Measurements from ENCODE around the gene ZDHHC5.
"Not testable (repeated sequence)": the region's sequence is repeated elsewhere in the genome, so short reads cannot be mapped to it uniquely, and the experiment has no call there.

The ZDHHC5 gene

GRCh38 chr11:57650739-57651090 is 17.2 kb upstream of the ZDHHC5 start:
- H3K27me3 Mint-ChIP-seq, result peaks cover 36% of the 10 kb centered on the region
- DNase-seq (no peak), ATAC-seq (no peak)
- H3K9me3 Mint-ChIP-seq, result no peaks in the 10 kb centered on the region
- H3K4me3 Mint-ChIP-seq, result no peak overlapping the region
- H3K27ac Mint-ChIP-seq, result no peak overlapping the region
- H3K4me1 Mint-ChIP-seq, result peaks cover 61% of the 10 kb centered on the region

GRCh38 chr11:57651408-57651807 is 16.5 kb upstream of the ZDHHC5 start:
- H3K9me3 Mint-ChIP-seq, result no peaks in the 10 kb centered on the region

GRCh38 chr11:57652230-57652629 is 15.7 kb upstream of the ZDHHC5 start:
- not testable (repeated sequence) for H3K27ac Mint-ChIP-seq, H3K9me3 Mint-ChIP-seq, ATAC-seq, DNase-seq
- Mint-ChIP-seq H3K4me1 (peaks cover 53% of the 10 kb centered on the region), H3K27me3 (peaks cover 21% of the 10 kb centered on the region), H3K4me3 (peak overlapping the region; percentile 47 to 62)

More at GRCh38 chr11:57651408-57651807, 16.5 kb upstream of the ZDHHC5 start:
- Mint-ChIP-seq H3K27me3 (peaks cover 29% of the 10 kb centered on the region), H3K4me3 (no peak overlapping the region), H3K27ac (no peak overlapping the region), H3K4me1 (peaks cover 54% of the 10 kb centered on the region)
- ATAC-seq (no peak), DNase-seq (no peak)

GRCh38 chr11:57652662-57653061 is 15.3 kb upstream of the ZDHHC5 start:
- Mint-ChIP-seq H3K4me3 (peak overlapping the region; percentile 47 to 62), H3K27ac (peak overlapping the region in 1 of 2 donors; percentile 64), H3K27me3 (peaks cover 17% of the 10 kb centered on the region), H3K4me1 (peaks cover 52% of the 10 kb centered on the region), H3K9me3 (no peaks in the 10 kb centered on the region)
- ATAC-seq (no peak), DNase-seq (no peak)

- Mint-ChIP-seq H3K9me3 (no peaks in the 10 kb centered on the region), H3K4me3 (peak overlapping the region; percentile 0 to 62), H3K27me3 (peaks cover 12% of the 10 kb centered on the region), H3K4me1 (peaks cover 52% of the 10 kb centered on the region), H3K27ac (no peak overlapping the region)
- DNase-seq (no peak), ATAC-seq (no peak)
Observed at GRCh38 chr11:57653163-57653562, 14.8 kb upstream of the ZDHHC5 start.

- ATAC-seq (no peak), DNase-seq (no peak)
- Mint-ChIP-seq H3K27ac (peak overlapping the region in 1 of 2 donors; percentile 99), H3K4me3 (peak overlapping the region; percentile 71 to 100), H3K9me3 (no peaks in the 10 kb centered on the region), H3K4me1 (peaks cover 49% of the 10 kb centered on the region), H3K27me3 (no peaks in the 10 kb centered on the region)
Observed at GRCh38 chr11:57656885-57657193, 11.1 kb upstream of the ZDHHC5 start.

GRCh38 chr11:57657194-57658022 is 10.5 kb upstream of the ZDHHC5 start, which contains the start of gene CLP1:
Gene CLP1, plus strand, starts transcription at chr11:57657762. Its CDS starts 1,715 bp downstream, at chr11:57659477.
- Mint-ChIP-seq H3K4me1 (peaks cover 53% of the 10 kb centered on the region), H3K9me3 (no peaks in the 10 kb centered on the region), H3K4me3 (peak within 1 kb of the TSS; percentile 99 to 100), H3K27ac (peak within 1 kb of the TSS; percentile 95 to 99), H3K27me3 (no peaks in the 10 kb centered on the region)
- DNase-seq (peak; percentile 95 to 98), ATAC-seq (peak; percentile 99)

GRCh38 chr11:57658023-57658361 is 9.9 kb upstream of the ZDHHC5 start:
- no peak for ATAC-seq
- peak overlapping the region; percentile 95 to 99 for H3K27ac Mint-ChIP-seq

GRCh38 chr11:57659669-57660068 is 8.2 kb upstream of the ZDHHC5 start:
- H3K9me3 Mint-ChIP-seq, result no peaks in the 10 kb centered on the region
- no peak overlapping the region for H3K27ac Mint-ChIP-seq
- ATAC-seq (no peak), DNase-seq (no peak)
- H3K27me3 Mint-ChIP-seq, result no peaks in the 10 kb centered on the region
- no peak overlapping the region for H3K4me3 Mint-ChIP-seq
- peaks cover 51% of the 10 kb centered on the region for H3K4me1 Mint-ChIP-seq

More at GRCh38 chr11:57658023-57658361, 9.9 kb upstream of the ZDHHC5 start:
- Mint-ChIP-seq H3K27me3 (no peaks in the 10 kb centered on the region), H3K4me1 (peaks cover 55% of the 10 kb centered on the region), H3K4me3 (peak overlapping the region; percentile 99 to 100), H3K9me3 (no peaks in the 10 kb centered on the region)
- DNase-seq, result no peak

- no peak for ATAC-seq
- Mint-ChIP-seq H3K4me1 (peaks cover 46% of the 10 kb centered on the region), H3K9me3 (no peaks in the 10 kb centered on the region), H3K27ac (no peak overlapping the region), H3K4me3 (no peak overlapping the region), H3K27me3 (no peaks in the 10 kb centered on the region)
- DNase-seq, result no peak
Observed at GRCh38 chr11:57662893-57663292, 5.0 kb upstream of the ZDHHC5 start.

GRCh38 chr11:57663975-57664374 is 3.9 kb upstream of the ZDHHC5 start:
- Mint-ChIP-seq H3K4me1 (peaks cover 35% of the 10 kb centered on the region), H3K4me3 (no peak overlapping the region), H3K9me3 (no peaks in the 10 kb centered on the region), H3K27ac (no peak overlapping the region), H3K27me3 (no peaks in the 10 kb centered on the region)
- ATAC-seq (no peak), DNase-seq (no peak)

GRCh38 chr11:57667117-57667735 is 688 bp upstream of the ZDHHC5 start:
- Mint-ChIP-seq H3K27me3 (no peaks in the 10 kb centered on the region), H3K4me1 (peaks cover 43% of the 10 kb centered on the region), H3K27ac (peak overlapping the region; percentile 99 to 100), H3K4me3 (peak overlapping the region; percentile 89 to 91), H3K9me3 (no peaks in the 10 kb centered on the region)
- peak; percentile 72 for ATAC-seq
- peak; percentile 91 to 96 for DNase-seq

GRCh38 chr11:57668434-57668782 is 494 bp downstream of the ZDHHC5 start:
- Mint-ChIP-seq H3K27ac (peak overlapping the region; percentile 99 to 100), H3K4me3 (peak overlapping the region; percentile 89 to 91), H3K4me1 (peaks cover 48% of the 10 kb centered on the region), H3K9me3 (no peaks in the 10 kb centered on the region), H3K27me3 (no peaks in the 10 kb centered on the region)
- no peak for DNase-seq
- ATAC-seq, result peak; percentile 19

GRCh38 chr11:57674251-57674650 is 6.3 kb downstream of the ZDHHC5 start:
- DNase-seq (no peak), ATAC-seq (no peak)
- no peaks in the 10 kb centered on the region for H3K9me3 Mint-ChIP-seq
- H3K27ac Mint-ChIP-seq, result peak overlapping the region in 1 of 2 donors; percentile 82
- no peaks in the 10 kb centered on the region for H3K27me3 Mint-ChIP-seq
- peaks cover 76% of the 10 kb centered on the region for H3K4me1 Mint-ChIP-seq
- H3K4me3 Mint-ChIP-seq, result peak overlapping the region in 1 of 2 donors; percentile 6

- H3K9me3 Mint-ChIP-seq, result no peaks in the 10 kb centered on the region
- H3K27me3 Mint-ChIP-seq, result no peaks in the 10 kb centered on the region
- ATAC-seq (no peak), DNase-seq (no peak)
- peak overlapping the region in 1 of 2 donors; percentile 9 for H3K4me3 Mint-ChIP-seq
- peak overlapping the region; percentile 27 to 70 for H3K27ac Mint-ChIP-seq
- peaks cover 76% of the 10 kb centered on the region for H3K4me1 Mint-ChIP-seq
Observed at GRCh38 chr11:57675176-57675941, 7.4 kb downstream of the ZDHHC5 start.

GRCh38 chr11:57679396-57679795 is 11.5 kb downstream of the ZDHHC5 start:
- Mint-ChIP-seq H3K27ac (no peak overlapping the region), H3K9me3 (no peaks in the 10 kb centered on the region), H3K4me3 (no peak overlapping the region), H3K27me3 (no peaks in the 10 kb centered on the region), H3K4me1 (peaks cover 56% of the 10 kb centered on the region)
- DNase-seq (no peak), ATAC-seq (no peak)

Measured in stimulated activated naive CD8-positive, alpha-beta T cell treated with anti-CD3 and anti-CD28 coated beads, Interleukin-15, amount 100 ng/mL, for 72 hours (primary cell).